SJSA1 (cell line): ENCODE data around the gene NUDT3. TPM values are rescaled to one million over a fixed set of nuclear protein-coding genes. Genes with fewer than 3 reads are reported as not detected.
"Not testable (repeated sequence)": the region's sequence is repeated elsewhere in the genome, so short reads cannot be mapped to it uniquely, and the experiment has no call there.

Experiments used
- DNase-seq, 2 experiments: peaks; one replicate each; pipeline ENCODE4 v3.0.0-alpha.2; 2015 to 2020; ENCODE audit warnings: low spot score in 2 of 2, low read depth in 1 of 2
- H3K27ac ChIP-seq: fragments of 250-450 bp; sonication (Bioruptor Pico); 2 replicates; pipeline ENCODE4 v1.5.1; 2020; ENCODE audit warnings: mild to moderate bottlenecking, moderate library complexity
- H3K27me3 ChIP-seq: fragments of 250-450 bp; sonication (Bioruptor Pico); replicated peaks from 2 replicates; pipeline ENCODE4 v1.5.1; 2020; ENCODE audit warnings: mild to moderate bottlenecking, moderate library complexity
- H3K36me3 ChIP-seq: fragments of 250-450 bp; sonication (Bioruptor Pico); 2 replicates; pipeline ENCODE4 v1.5.1; 2020; ENCODE audit warnings: mild to moderate bottlenecking
- H3K4me1 ChIP-seq: fragments of 250-450 bp; sonication (Bioruptor Pico); replicated peaks from 2 replicates; pipeline ENCODE4 v1.6.1; 2021; ENCODE audit warnings: mild to moderate bottlenecking
- H3K4me3 ChIP-seq: fragments of 250-450 bp; sonication (Bioruptor Pico); 2 replicates; pipeline ENCODE4 v1.5.1; 2020; ENCODE audit warnings: mild to moderate bottlenecking
- H3K9me3 ChIP-seq: fragments of 250-450 bp; sonication (Bioruptor Pico); replicated peaks from 2 replicates; pipeline ENCODE4 v1.5.1; 2020; ENCODE audit warnings: mild to moderate bottlenecking
- total RNA-seq: library from RNA; depleted of rRNA; stranded (reverse); fragments of >200 nt; shearing (Covaris generic); gene quantifications from 2 replicates; pipeline ENCODE4 v1.2.3, GENCODE V29; 2014

Gene NUDT3
- total RNA-seq, 1 experiment from 2014 or later: 20.2 TPM

- Histone ChIP-seq H3K27ac (no peak overlapping the region), H3K27me3 (no peaks in the 10 kb centered on the region), H3K9me3 (no peaks in the 10 kb centered on the region), H3K4me3 (no peak overlapping the region), H3K36me3 (no peaks in the 10 kb centered on the region), H3K4me1 (peaks cover 16% of the 10 kb centered on the region)
- DNase-seq: no peak
Measured at GRCh38 chr6:34355889-34356288, 36.6 kb downstream of the NUDT3 start.

- not testable (repeated sequence) for H3K4me3 ChIP-seq, H3K27ac ChIP-seq, H3K9me3 ChIP-seq, H3K27me3 ChIP-seq, H3K4me1 ChIP-seq, DNase-seq, H3K36me3 ChIP-seq
Measured at GRCh38 chr6:34354230-34354629, 38.2 kb downstream of the NUDT3 start.

DNA sequence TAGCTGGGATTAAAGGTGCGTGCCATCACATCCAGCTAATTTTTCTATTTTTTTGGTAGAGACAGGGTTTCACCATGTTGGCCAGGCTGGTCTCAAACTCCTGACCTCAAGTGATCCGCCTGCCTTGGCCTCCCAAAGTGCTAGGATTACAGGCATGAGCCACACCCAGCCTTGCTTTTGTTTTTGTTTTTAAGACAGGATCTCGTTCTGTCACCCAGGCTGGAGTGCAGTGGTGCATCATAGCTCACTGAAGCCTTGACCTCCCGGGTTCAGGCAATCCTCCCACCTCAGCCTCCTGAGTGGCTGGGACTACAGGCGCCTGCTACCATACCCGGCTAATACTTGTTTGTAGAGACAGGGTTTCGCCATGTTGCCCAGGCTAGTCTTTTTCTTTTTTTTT, 38.9 kb downstream of the NUDT3 start:
- DNase-seq, H3K36me3 ChIP-seq, H3K4me3 ChIP-seq, H3K9me3 ChIP-seq, H3K4me1 ChIP-seq, H3K27me3 ChIP-seq, H3K27ac ChIP-seq: not testable (repeated sequence)

- H3K36me3 ChIP-seq: no peaks in the 10 kb centered on the region
- H3K27ac ChIP-seq: no peak overlapping the region
- no peaks in the 10 kb centered on the region for H3K27me3 ChIP-seq
- DNase-seq: no peak
- no peaks in the 10 kb centered on the region for H3K9me3 ChIP-seq
- no peaks in the 10 kb centered on the region for H3K4me1 ChIP-seq
- no peak overlapping the region for H3K4me3 ChIP-seq
Measured at GRCh38 chr6:34352305-34352937, 40.0 kb downstream of the NUDT3 start.

- Histone ChIP-seq H3K27me3 (no peaks in the 10 kb centered on the region), H3K4me3 (no peak overlapping the region), H3K27ac (no peak overlapping the region), H3K9me3 (no peaks in the 10 kb centered on the region), H3K36me3 (no peaks in the 10 kb centered on the region), H3K4me1 (no peaks in the 10 kb centered on the region)
- DNase-seq: no peak
Measured at GRCh38 chr6:34350934-34351217, 41.6 kb downstream of the NUDT3 start.

GRCh38 chr6:34350137-34350933, 42.1 kb downstream of the NUDT3 start:
- H3K4me1 ChIP-seq: no peaks in the 10 kb centered on the region
- H3K36me3 ChIP-seq: no peaks in the 10 kb centered on the region
- no peaks in the 10 kb centered on the region for H3K27me3 ChIP-seq
- no peak overlapping the region for H3K27ac ChIP-seq
- DNase-seq: no peak
- H3K9me3 ChIP-seq: no peaks in the 10 kb centered on the region
- H3K4me3 ChIP-seq: no peak overlapping the region

GRCh38 chr6:34349211-34349610, 43.3 kb downstream of the NUDT3 start:
- no peaks in the 10 kb centered on the region for H3K4me1 ChIP-seq
- no peak for DNase-seq

DNA sequence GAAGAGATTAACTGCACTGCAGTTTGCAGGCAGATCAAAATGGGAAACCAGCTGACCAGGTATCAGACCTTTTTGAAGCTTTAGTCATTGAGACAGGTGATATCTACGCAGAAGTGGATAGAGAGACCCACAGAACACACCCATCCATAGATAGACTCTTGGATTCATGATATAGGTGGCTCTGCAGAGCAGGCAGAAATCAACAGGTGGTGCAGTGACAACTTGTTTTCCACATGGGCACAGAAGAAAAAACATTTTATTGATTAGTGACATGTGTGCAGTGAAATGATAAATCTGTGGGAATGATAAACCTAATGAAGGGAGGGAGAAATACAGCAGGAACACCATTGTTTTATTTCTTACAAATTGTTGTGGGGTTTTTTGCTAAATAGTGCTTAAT, 45.2 kb downstream of the NUDT3 start:
- no peak overlapping the region for H3K27ac ChIP-seq
- no peak overlapping the region for H3K4me3 ChIP-seq
- no peaks in the 10 kb centered on the region for H3K4me1 ChIP-seq
- H3K36me3 ChIP-seq: no peaks in the 10 kb centered on the region
- H3K27me3 ChIP-seq: no peaks in the 10 kb centered on the region
- no peaks in the 10 kb centered on the region for H3K9me3 ChIP-seq
- no peak for DNase-seq

More at GRCh38 chr6:34349211-34349610, 43.3 kb downstream of the NUDT3 start:
- Histone ChIP-seq H3K4me3 (no peak overlapping the region), H3K27me3 (no peaks in the 10 kb centered on the region), H3K9me3 (no peaks in the 10 kb centered on the region), H3K36me3 (no peaks in the 10 kb centered on the region), H3K27ac (no peak overlapping the region)

- no peak overlapping the region for H3K4me3 ChIP-seq
- DNase-seq: no peak
- no peaks in the 10 kb centered on the region for H3K9me3 ChIP-seq
- no peaks in the 10 kb centered on the region for H3K27me3 ChIP-seq
- no peak overlapping the region for H3K27ac ChIP-seq
- H3K36me3 ChIP-seq: no peaks in the 10 kb centered on the region
- H3K4me1 ChIP-seq: no peaks in the 10 kb centered on the region
Measured at GRCh38 chr6:34346175-34347119, 46.0 kb downstream of the NUDT3 start.

GRCh38 chr6:34343806-34344205, 48.7 kb downstream of the NUDT3 start:
- Histone ChIP-seq H3K27me3 (no peaks in the 10 kb centered on the region), H3K4me1 (no peaks in the 10 kb centered on the region), H3K27ac (no peak overlapping the region), H3K4me3 (no peak overlapping the region), H3K9me3 (no peaks in the 10 kb centered on the region), H3K36me3 (peaks cover 10% of the 10 kb centered on the region)
- no peak for DNase-seq

DNA sequence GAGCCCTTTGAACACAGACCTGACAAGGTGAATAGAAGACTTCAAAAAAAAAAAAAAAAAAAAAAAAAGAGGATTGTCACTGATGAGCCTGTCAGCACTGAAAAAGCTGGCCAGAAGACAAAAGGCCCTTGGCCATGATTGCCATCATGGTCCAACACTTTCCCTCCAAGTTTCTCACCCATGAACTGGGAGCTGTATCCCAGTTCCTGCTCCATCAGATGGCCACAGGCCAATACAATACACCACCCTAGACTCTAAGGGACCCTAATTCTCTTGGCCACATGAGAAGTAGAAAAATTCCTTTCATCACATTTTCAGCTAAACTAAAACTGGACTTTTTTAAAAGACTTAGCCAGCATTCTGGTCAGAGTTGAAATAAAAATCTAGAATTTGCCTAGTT, 50.2 kb downstream of the NUDT3 start:
- H3K27ac ChIP-seq: no peak overlapping the region
- no peak for DNase-seq
- no peaks in the 10 kb centered on the region for H3K4me1 ChIP-seq
- H3K36me3 ChIP-seq: peaks cover 10% of the 10 kb centered on the region
- no peaks in the 10 kb centered on the region for H3K27me3 ChIP-seq
- no peak overlapping the region for H3K4me3 ChIP-seq
- H3K9me3 ChIP-seq: no peaks in the 10 kb centered on the region

DNA sequence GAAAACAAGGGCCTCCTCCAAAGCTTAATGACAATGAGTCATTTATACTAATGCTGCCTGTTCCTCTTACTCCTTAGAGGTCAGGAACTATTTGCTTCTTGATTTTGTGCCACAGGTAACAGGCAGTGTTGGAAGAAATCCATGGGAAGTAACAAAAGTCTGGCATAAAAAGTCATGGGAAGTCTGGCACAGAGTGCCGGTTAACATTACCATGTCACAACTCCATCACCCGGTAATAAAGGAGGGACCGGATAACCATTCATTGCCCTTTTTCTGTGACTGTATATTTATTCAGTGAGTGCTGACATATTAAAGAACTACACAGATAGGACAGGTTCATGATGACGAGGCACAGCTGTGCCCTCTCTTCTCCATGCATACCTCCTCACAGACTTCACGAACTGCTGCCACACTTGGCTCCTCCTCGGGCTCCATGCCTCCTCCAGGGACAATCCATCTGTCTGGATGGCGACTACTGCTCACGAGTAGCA, 50.9 kb downstream of the NUDT3 start:
- Histone ChIP-seq H3K27me3 (no peaks in the 10 kb centered on the region), H3K9me3 (no peaks in the 10 kb centered on the region), H3K4me3 (no peak overlapping the region), H3K36me3 (peaks cover 10% of the 10 kb centered on the region), H3K4me1 (no peaks in the 10 kb centered on the region), H3K27ac (no peak overlapping the region)
- DNase-seq: no peak

DNA sequence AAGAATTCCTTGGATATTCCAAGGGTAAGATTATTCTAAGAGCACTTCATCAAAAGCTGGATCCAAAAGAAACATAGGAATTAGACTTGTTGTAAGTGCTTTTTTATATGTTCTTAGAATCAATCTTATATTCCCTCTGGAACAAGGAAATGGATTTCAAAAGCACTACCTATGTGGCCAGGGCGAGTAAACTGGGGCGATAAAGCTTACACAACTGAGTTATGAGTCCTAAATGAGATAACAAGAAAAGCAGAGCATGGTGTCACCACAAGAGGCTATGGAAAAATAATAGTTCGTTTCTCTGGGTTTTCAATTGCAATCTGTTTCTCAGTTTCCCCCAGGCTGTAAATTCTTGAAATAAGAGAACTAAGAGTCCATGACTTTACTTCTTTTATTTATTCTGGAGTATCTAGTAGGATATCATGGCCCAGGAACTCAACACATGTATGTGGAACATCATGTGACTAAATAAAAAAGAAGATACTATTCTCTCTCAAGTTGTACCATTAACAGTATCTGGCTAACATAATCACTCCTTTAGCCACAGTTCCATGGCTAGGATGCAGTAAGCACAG, 51.5 kb downstream of the NUDT3 start:
- H3K27me3 ChIP-seq: no peaks in the 10 kb centered on the region
- H3K4me3 ChIP-seq: no peak overlapping the region
- H3K27ac ChIP-seq: no peak overlapping the region
- H3K9me3 ChIP-seq: no peaks in the 10 kb centered on the region
- no peaks in the 10 kb centered on the region for H3K4me1 ChIP-seq
- peaks cover 10% of the 10 kb centered on the region for H3K36me3 ChIP-seq
- DNase-seq: no peak
